Liver (tissue), 9 donors: ENCODE measurements around the gene DMD. TPM values are rescaled to one million over a fixed set of nuclear protein-coding genes. Genes with fewer than 3 reads are reported as not detected.

Source experiments
- DNase-seq: peaks from one replicate; pipeline ENCODE4 v3.0.0-alpha.2; 2017; ENCODE audit warnings: low spot score
- H3K27ac ChIP-seq, 2 donors: one replicate each; pipeline ENCODE4 v1.7.0; 2013; ENCODE audit warnings: inconsistent platforms in 2 of 2, low read length in 2 of 2, control low read depth in 1 of 2, low read depth in 1 of 2, mild to moderate bottlenecking in 1 of 2
- H3K27me3 ChIP-seq, 4 donors: one replicate each; pipeline versions ENCODE4 v1.6.1 to v1.7.0; 2013; ENCODE audit warnings: low read length in 3 of 4, inconsistent platforms in 1 of 4, mild to moderate bottlenecking in 1 of 4, moderate library complexity in 1 of 4; ENCODE audit not compliant: control insufficient read depth in 4 of 4, insufficient read depth in 4 of 4
- H3K36me3 ChIP-seq, 4 donors: one replicate each; pipeline versions ENCODE4 v1.6.1 to v1.7.0; 2013; ENCODE audit warnings: low read length in 3 of 4, mild to moderate bottlenecking in 3 of 4, low read depth in 1 of 4, moderate library complexity in 1 of 4; ENCODE audit not compliant: control insufficient read depth in 4 of 4, insufficient read depth in 3 of 4
- H3K4me1 ChIP-seq, 4 donors: one replicate each; pipeline versions ENCODE4 v1.6.1 to v1.7.0; 2013; ENCODE audit warnings: low read length in 3 of 4, mild to moderate bottlenecking in 3 of 4, moderate library complexity in 1 of 4; ENCODE audit not compliant: control insufficient read depth in 4 of 4, insufficient read depth in 4 of 4
- H3K4me3 ChIP-seq, 3 donors: one replicate each; pipeline versions ENCODE4 v1.6.1 to v1.7.0; 2013; ENCODE audit warnings: low read length in 3 of 3, control low read depth in 1 of 3, low read depth in 1 of 3, mild to moderate bottlenecking in 1 of 3
- H3K9ac ChIP-seq, 2 donors: one replicate each; pipeline ENCODE4 v1.7.0; 2013; ENCODE audit warnings: low read length in 2 of 2, mild to moderate bottlenecking in 2 of 2, moderate library complexity in 2 of 2, control low read depth in 1 of 2, low read depth in 1 of 2
- H3K9me3 ChIP-seq, 4 donors: one replicate each; pipeline versions ENCODE4 v1.6.1 to v1.7.0; 2013; ENCODE audit warnings: low read length in 3 of 4; ENCODE audit not compliant: control insufficient read depth in 4 of 4
- FOXA2 ChIP-seq: IDR thresholded peaks from 2 replicates; pipeline ENCODE4 v1.6.1; 2016; ENCODE audit warnings: antibody characterized with exemption
- GABPA ChIP-seq, 2 donors: IDR thresholded peaks in 1 of 2; conservative IDR thresholded peaks in 1 of 2; 2 replicates each; pipeline ENCODE4 v1.6.1; 2016; ENCODE audit warnings: antibody characterized with exemption in 2 of 2, mild to moderate bottlenecking in 1 of 2, moderate library complexity in 1 of 2
- HNF4A ChIP-seq, 2 donors: conservative IDR thresholded peaks; 2 replicates each; pipeline ENCODE4 v1.6.1; 2016; ENCODE audit warnings: antibody characterized with exemption in 2 of 2, mild to moderate bottlenecking in 2 of 2
- HNF4G ChIP-seq: IDR thresholded peaks from 2 replicates; pipeline ENCODE4 v1.6.1; 2016; ENCODE audit warnings: antibody characterized with exemption
- MAX ChIP-seq: IDR thresholded peaks from 2 replicates; pipeline ENCODE4 v1.6.1; 2016; ENCODE audit warnings: antibody characterized with exemption
- RAD21 ChIP-seq, 2 donors: IDR thresholded peaks; 2 replicates each; pipeline ENCODE4 v1.6.1; 2016; ENCODE audit warnings: antibody characterized with exemption in 2 of 2, mild to moderate bottlenecking in 2 of 2
- REST ChIP-seq: IDR thresholded peaks from 2 replicates; pipeline ENCODE4 v1.6.1; 2016; ENCODE audit warnings: antibody characterized with exemption, mild to moderate bottlenecking
- RXRA ChIP-seq, 2 donors: IDR thresholded peaks; 2 replicates each; pipeline ENCODE4 v1.6.1; 2017 to 2018; ENCODE audit warnings: antibody characterized with exemption in 2 of 2, mild to moderate bottlenecking in 1 of 2
- SP1 ChIP-seq: IDR thresholded peaks from 2 replicates; pipeline ENCODE4 v1.6.1; 2018; ENCODE audit warnings: antibody characterized with exemption, mild to moderate bottlenecking
- TAF1 ChIP-seq: conservative IDR thresholded peaks from 2 replicates; pipeline ENCODE4 v1.6.1; 2016; ENCODE audit warnings: antibody characterized with exemption, mild to moderate bottlenecking
- YY1 ChIP-seq: IDR thresholded peaks from 2 replicates; pipeline ENCODE4 v1.6.1; 2016; ENCODE audit warnings: antibody characterized with exemption, mild to moderate bottlenecking
- whole genome bisulfite sequencing: extraction: QIAGEN DNeasy Blood & Tissue Kit; methylation state at CpG from one replicate; pipeline ENCODE4 v1.1.7; 2013; 5-methylcytosine and 5-hydroxymethylcytosine counted together
- polyA plus RNA-seq, 2 donors: library from polyadenylated mRNA; stranded (reverse) in 1 of 2; unstranded in 1 of 2; fragments of 200-250 nt in 1 of 2; fragments of >200 nt in 1 of 2; fragmentation: Nextera tagmentation in 1 of 2; extraction: Ambion mirVana in 1 of 2; gene quantifications; one replicate each; pipeline versions ENCODE4 v1.2.1 to v1.2.3, GENCODE V29; 2013 to 2015
- total RNA-seq, 2 donors: library from RNA; depleted of rRNA; stranded (reverse); fragments of >200 nt; gene quantifications; one replicate each; pipeline ENCODE4 v1.2.3, GENCODE V29; 2014
- TF ChIP-seq, protein P1 (sequence below): fragments of 150-350 bp; IDR thresholded peaks from 2 replicates; pipeline ENCODE4 v1.5.1; 2017; ENCODE audit warnings: improper control_type of control experiment, low read depth, low read length; ENCODE audit not compliant: missing input control
- TF ChIP-seq, protein P2 (sequence below): IDR thresholded peaks from 2 replicates; pipeline ENCODE4 v1.6.1; 2016; ENCODE audit warnings: antibody characterized with exemption
- donor health status: healthy.
- donor health status: healthy.
- donor health status: healthy.
- donor health status: healthy.
- donor health status: healthy.

Gene DMD
- total and polyA plus RNA-seq, 4 donors = 14.6 to 61.9 (median 23.9) TPM

DNA sequence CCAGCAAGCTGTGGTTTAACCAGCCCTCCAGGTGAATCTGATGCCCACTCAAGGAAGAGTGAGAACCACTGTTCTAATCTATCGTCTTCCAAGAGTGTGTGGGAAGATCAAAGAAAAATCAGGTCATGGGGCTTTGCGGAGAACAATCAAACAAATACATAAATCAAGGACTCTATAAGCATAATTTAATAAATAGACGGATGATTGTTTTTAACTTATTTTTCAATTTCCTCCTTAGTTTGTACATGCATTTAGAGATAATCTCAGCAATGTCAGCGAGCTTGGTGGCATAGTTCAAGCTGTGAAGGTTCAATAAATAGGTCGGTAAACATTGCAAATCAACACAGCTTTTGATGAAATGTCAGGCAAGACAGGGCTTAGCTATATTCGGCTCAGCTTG is 84.9 kb downstream of the DMD start:
- TF ChIP-seq YY1 = no peak
- TF ChIP-seq RAD21 (IDR thresholded peaks at IDR 0.05) = no peak
- no peak for TF ChIP-seq TAF1
- TF ChIP-seq MAX = no peak
- TF ChIP-seq SP1 = no peak
- no peak for TF ChIP-seq GABPA (IDR thresholded peaks at IDR 0.05 in 1 of 2, conservative IDR thresholded peaks at IDR 0.05 in 1 of 2)
- TF ChIP-seq, protein P1, sequence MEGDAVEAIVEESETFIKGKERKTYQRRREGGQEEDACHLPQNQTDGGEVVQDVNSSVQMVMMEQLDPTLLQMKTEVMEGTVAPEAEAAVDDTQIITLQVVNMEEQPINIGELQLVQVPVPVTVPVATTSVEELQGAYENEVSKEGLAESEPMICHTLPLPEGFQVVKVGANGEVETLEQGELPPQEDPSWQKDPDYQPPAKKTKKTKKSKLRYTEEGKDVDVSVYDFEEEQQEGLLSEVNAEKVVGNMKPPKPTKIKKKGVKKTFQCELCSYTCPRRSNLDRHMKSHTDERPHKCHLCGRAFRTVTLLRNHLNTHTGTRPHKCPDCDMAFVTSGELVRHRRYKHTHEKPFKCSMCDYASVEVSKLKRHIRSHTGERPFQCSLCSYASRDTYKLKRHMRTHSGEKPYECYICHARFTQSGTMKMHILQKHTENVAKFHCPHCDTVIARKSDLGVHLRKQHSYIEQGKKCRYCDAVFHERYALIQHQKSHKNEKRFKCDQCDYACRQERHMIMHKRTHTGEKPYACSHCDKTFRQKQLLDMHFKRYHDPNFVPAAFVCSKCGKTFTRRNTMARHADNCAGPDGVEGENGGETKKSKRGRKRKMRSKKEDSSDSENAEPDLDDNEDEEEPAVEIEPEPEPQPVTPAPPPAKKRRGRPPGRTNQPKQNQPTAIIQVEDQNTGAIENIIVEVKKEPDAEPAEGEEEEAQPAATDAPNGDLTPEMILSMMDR = no peak
- no peak for TF ChIP-seq RXRA (IDR thresholded peaks at IDR 0.05)
- no peak for TF ChIP-seq REST
- no peak for TF ChIP-seq HNF4A (conservative IDR thresholded peaks at IDR 0.05)
- H3K4me1 ChIP-seq = no peaks in the 10 kb centered on the region
- 34% methylated on average over 6 of the region's 6 CpGs for WGBS
- H3K27ac ChIP-seq = no peak overlapping the region
- no peaks in the 10 kb centered on the region for H3K36me3 ChIP-seq
- no peak for DNase-seq
- H3K9ac ChIP-seq = no peak overlapping the region
- H3K9me3 ChIP-seq = no peaks in the 10 kb centered on the region
- H3K4me3 ChIP-seq = no peak overlapping the region
- H3K27me3 ChIP-seq = no peaks in the 10 kb centered on the region

DNA sequence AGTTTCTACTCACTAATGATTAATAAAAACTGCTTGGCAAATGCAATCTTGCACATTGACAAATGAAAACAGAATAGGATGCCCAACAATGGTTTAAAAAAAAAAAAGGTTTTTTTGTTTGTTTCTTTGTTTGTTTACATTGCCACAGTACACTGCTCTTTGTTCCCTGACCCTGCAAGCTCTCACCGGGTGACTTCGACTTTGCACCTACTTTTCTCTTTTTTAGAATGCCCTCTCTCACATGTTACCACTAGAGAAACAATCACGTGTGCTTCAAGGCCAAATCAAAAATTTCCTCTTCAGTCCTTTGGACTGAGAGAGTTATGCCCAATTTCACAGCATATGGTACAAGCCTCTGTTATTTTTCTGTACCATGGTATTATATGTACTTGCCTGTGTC is 101.5 kb downstream of the DMD start:
- no peaks in the 10 kb centered on the region for H3K27me3 ChIP-seq
- H3K4me3 ChIP-seq = no peak overlapping the region
- H3K4me1 ChIP-seq = no peaks in the 10 kb centered on the region
- whole genome bisulfite sequencing = 16% methylated on average over 3 of the region's 3 CpGs
- no peak overlapping the region for H3K9ac ChIP-seq
- no peaks in the 10 kb centered on the region for H3K36me3 ChIP-seq
- no peak for TF ChIP-seq RAD21 (IDR thresholded peaks at IDR 0.05)
- TF ChIP-seq HNF4A (conservative IDR thresholded peaks at IDR 0.05) = peak; percentile 62 to 73
- no peak overlapping the region for H3K27ac ChIP-seq
- no peaks in the 10 kb centered on the region for H3K9me3 ChIP-seq
- DNase-seq = no peak

DNA sequence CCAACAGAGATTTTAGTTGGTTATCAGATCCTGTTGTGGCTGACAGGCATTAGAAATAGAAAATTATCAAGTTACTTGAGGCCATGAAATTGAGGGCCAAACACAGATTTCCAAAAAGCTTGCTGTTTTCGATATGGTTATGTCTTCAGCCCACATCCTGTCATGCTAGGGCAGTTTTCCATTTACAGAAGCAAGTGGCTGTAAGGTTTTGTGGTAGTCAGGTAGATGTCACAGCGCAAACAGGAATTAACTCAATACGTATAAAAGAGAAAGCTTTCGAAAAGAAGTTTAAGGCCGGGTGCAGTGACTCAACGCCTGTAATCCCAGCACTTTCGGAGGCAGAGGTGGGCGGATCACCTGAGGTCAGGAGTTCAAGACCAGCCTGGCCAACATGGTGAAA is 104.6 kb downstream of the DMD start:
- Histone ChIP-seq H3K9me3 (no peaks in the 10 kb centered on the region), H3K4me1 (no peaks in the 10 kb centered on the region), H3K4me3 (no peak overlapping the region), H3K36me3 (no peaks in the 10 kb centered on the region), H3K27me3 (no peaks in the 10 kb centered on the region), H3K27ac (no peak overlapping the region), H3K9ac (no peak overlapping the region)
- 90% methylated on average over 8 of the region's 8 CpGs for WGBS
- TF ChIP-seq MAX (no peak), FOXA2 (no peak), HNF4G (no peak)
- TF ChIP-seq, protein P2, sequence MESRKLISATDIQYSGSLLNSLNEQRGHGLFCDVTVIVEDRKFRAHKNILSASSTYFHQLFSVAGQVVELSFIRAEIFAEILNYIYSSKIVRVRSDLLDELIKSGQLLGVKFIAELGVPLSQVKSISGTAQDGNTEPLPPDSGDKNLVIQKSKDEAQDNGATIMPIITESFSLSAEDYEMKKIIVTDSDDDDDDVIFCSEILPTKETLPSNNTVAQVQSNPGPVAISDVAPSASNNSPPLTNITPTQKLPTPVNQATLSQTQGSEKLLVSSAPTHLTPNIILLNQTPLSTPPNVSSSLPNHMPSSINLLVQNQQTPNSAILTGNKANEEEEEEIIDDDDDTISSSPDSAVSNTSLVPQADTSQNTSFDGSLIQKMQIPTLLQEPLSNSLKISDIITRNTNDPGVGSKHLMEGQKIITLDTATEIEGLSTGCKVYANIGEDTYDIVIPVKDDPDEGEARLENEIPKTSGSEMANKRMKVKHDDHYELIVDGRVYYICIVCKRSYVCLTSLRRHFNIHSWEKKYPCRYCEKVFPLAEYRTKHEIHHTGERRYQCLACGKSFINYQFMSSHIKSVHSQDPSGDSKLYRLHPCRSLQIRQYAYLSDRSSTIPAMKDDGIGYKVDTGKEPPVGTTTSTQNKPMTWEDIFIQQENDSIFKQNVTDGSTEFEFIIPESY = no peak
- DNase-seq = no peak
